PFSK-1 (cell line): ENCODE measurements around the gene RHBDD1.

ENCODE experiments used
- FOXP2 ChIP-seq: optimal IDR thresholded peaks from 2 replicates; pipeline ENCODE3; 2011; ENCODE audit warnings: borderline replicate concordance, control low read depth, inconsistent platforms; ENCODE audit not compliant: insufficient read depth; ENCODE audit errors: extremely low read length, extremely low read depth
- POLR2AphosphoS5 ChIP-seq: IDR thresholded peaks from 2 replicates; pipeline ENCODE4 v1.6.1; 2012; ENCODE audit warnings: low read depth, mild to moderate bottlenecking, control low read depth, low read length, moderate library complexity
- SIN3A ChIP-seq: IDR thresholded peaks from 2 replicates; pipeline ENCODE4 v1.6.1; 2012; ENCODE audit warnings: mild to moderate bottlenecking, low read length, moderate library complexity, borderline replicate concordance; ENCODE audit not compliant: insufficient read depth
- TAF1 ChIP-seq: IDR thresholded peaks from 2 replicates; pipeline ENCODE4 v1.6.1; 2012; ENCODE audit warnings: low read length, control low read depth, borderline replicate concordance; ENCODE audit not compliant: insufficient read depth
- TF ChIP-seq, protein P1 (sequence below), 2 experiments: IDR thresholded peaks; 2 replicates each; pipeline versions ENCODE4 v1.6.1 to v1.8.0; 2011 to 2012; ENCODE audit warnings: low read depth in 2 of 2, low read length in 2 of 2, control low read depth in 1 of 2, inconsistent platforms in 1 of 2, mild to moderate bottlenecking in 1 of 2, moderate library complexity in 1 of 2; ENCODE audit not compliant: insufficient read depth in 1 of 2

RHBDD1 gene

DNA sequence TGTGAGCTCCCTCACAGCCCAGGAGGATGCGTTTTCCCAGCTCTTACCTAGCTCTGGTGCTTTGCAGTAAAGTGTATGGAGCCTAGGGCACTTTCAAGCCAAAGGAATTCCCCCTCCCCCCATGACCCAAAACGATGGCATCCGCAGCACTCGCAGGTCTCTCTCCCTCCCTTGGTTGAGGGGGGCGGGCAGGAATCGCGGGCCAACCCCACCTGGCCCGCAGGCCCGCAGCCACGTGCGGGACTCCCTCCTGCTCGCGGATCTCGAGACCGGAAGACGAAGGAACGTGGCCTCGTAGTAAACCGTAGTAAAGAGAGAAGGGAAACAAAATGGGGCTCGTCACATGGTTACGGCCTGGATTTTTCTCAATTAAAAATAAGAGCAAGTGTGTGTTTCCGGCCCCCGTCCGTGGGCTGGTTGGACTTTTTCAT lies 44.8 kb upstream of the RHBDD1 start:
- TF ChIP-seq TAF1 (no peak), SIN3A (0 out of 2 replicates have a peak, but pooled peaks have one; percentile 61), FOXP2 (peak; percentile 12), POLR2AphosphoS5 (no peak)
- TF ChIP-seq, protein P1, sequence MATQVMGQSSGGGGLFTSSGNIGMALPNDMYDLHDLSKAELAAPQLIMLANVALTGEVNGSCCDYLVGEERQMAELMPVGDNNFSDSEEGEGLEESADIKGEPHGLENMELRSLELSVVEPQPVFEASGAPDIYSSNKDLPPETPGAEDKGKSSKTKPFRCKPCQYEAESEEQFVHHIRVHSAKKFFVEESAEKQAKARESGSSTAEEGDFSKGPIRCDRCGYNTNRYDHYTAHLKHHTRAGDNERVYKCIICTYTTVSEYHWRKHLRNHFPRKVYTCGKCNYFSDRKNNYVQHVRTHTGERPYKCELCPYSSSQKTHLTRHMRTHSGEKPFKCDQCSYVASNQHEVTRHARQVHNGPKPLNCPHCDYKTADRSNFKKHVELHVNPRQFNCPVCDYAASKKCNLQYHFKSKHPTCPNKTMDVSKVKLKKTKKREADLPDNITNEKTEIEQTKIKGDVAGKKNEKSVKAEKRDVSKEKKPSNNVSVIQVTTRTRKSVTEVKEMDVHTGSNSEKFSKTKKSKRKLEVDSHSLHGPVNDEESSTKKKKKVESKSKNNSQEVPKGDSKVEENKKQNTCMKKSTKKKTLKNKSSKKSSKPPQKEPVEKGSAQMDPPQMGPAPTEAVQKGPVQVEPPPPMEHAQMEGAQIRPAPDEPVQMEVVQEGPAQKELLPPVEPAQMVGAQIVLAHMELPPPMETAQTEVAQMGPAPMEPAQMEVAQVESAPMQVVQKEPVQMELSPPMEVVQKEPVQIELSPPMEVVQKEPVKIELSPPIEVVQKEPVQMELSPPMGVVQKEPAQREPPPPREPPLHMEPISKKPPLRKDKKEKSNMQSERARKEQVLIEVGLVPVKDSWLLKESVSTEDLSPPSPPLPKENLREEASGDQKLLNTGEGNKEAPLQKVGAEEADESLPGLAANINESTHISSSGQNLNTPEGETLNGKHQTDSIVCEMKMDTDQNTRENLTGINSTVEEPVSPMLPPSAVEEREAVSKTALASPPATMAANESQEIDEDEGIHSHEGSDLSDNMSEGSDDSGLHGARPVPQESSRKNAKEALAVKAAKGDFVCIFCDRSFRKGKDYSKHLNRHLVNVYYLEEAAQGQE (IDR thresholded peaks at IDR 0.05; ENCODE audit: insufficient read depth in 1 of 2, low read depth in 2 of 2, low read length in 2 of 2), result no peak

DNA sequence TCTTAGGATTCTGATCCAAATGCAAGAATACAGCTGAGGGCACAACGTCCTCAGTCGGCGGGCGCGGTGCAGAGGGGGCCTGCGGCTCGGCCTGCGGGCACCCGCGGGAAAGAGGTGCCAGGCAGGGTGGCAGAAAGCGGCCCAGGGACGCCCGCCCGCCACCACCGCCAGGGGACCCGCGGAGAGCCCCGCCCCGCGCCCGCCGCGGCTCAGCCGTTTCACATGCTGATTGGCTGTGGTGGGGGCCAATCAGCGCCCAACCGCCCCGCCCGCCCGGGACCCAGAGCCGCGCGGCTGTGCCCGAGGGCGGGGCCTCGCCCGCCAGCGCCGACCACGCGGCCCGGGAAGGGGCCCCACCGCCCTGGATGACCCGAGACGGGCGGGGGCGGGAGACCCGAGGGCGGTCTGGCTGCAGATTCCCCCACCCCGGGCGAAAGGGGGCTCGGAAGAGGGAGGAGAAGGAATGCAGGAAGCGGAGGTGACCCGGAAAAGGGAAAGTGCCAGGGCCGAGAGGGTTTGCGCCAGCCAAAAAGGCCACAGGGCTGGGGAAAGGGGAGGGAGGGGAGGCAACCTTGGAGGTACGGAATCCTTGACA lies 44.3 kb upstream of the RHBDD1 start:
- TF ChIP-seq POLR2AphosphoS5, result peak; percentile 34; the same call in 1 of the 2 replicates
- TF ChIP-seq FOXP2, result no peak
- no peak for TF ChIP-seq TAF1
- TF ChIP-seq, protein P1 (IDR thresholded peaks at IDR 0.05; ENCODE audit: insufficient read depth in 1 of 2, low read depth in 2 of 2, low read length in 2 of 2), result peak in 1 of 2 experiments; percentile 17; a peak in 1 of 4 replicates
- TF ChIP-seq SIN3A, result 0 out of 2 replicates have a peak, but pooled peaks have one; percentile 19

DNA sequence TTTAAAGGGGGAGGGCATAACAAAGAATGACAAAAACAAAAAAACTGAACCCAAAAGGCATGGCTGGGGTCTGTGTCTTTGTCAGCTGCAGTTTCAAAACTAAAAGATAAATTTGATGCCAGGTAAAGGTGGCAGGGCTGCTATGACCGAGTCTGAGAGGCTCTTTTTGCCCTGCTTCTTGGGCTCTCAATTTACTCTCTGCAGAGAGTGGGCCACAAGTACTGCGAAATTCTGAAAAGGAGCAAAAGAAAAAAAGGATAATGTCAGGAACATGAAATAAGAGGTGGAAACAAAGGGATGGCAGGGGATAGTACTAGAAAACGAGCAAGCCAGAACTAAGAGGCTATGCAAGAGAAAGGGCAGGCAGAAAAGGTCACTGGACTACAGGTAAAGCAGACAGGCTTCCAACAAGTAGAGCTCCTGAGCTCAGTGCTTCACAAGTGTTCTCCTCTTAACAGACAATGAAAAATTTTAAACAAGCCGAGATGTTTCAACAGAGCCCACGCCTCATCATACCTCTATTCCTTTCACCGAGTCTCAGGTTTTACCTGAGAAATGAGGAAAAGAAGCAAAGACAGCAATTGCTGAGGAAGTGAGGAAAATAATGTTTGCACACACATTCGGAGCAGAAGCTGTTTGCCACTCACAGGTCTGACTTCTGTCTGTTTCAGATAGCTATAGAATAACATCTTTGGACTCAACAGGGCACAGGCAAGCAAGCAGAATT lies 43.5 kb upstream of the RHBDD1 start:
- TF ChIP-seq, protein P1 (IDR thresholded peaks at IDR 0.05; ENCODE audit: insufficient read depth in 1 of 2, low read depth in 2 of 2, low read length in 2 of 2), result no peak
- no peak for TF ChIP-seq TAF1
- TF ChIP-seq POLR2AphosphoS5, result no peak
- no peak for TF ChIP-seq FOXP2
- TF ChIP-seq SIN3A, result no peak

DNA sequence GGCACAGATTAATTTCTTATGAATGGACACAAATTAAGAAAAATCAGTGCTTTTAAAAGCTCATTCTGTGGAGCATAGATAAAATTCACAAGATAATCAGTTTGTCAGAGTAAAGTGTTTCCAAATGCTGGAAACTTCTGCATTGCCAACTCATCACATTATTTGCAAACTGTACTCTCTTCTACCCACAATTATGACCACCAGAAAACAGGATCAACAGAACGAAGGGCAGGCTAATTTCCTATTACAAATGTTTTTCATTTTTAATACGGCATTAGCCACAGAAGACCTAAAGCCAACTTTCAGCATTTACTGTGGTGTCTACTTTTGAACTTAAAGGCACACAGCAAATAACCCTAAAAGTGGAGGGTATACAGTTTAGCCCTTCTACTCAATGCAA lies 42.2 kb upstream of the RHBDD1 start:
- TF ChIP-seq TAF1 (no peak), POLR2AphosphoS5 (no peak), FOXP2 (no peak), SIN3A (no peak)
- TF ChIP-seq, protein P1 (IDR thresholded peaks at IDR 0.05; ENCODE audit: insufficient read depth in 1 of 2, low read depth in 2 of 2, low read length in 2 of 2), result no peak
